ENCODE results near the gene COL4A1. TPM values are rescaled to one million over a fixed set of nuclear protein-coding genes. Genes with fewer than 3 reads are reported as not detected.

The COL4A1 gene
- total RNA-seq, 3 donors from 2014 or later, result 118 to 1,008 (median 370) TPM

- intact Hi-C loops (cut with DNase I; ENCODE audit: low total_unique reads), result no loop called here
- no peaks in the 10 kb centered on the region for H3K4me1 ChIP-seq
- TF ChIP-seq CTCF (IDR thresholded peaks at IDR 0.05) (no peak), POLR2A (IDR thresholded peaks at IDR 0.05) (no peak), POLR2AphosphoS5 (IDR thresholded peaks at IDR 0.05) (no peak)
Measured at GRCh38 chr13:110256126-110256905, 50.6 kb downstream of the COL4A1 start.

GRCh38 chr13:110254751-110255553 is 52.0 kb downstream of the COL4A1 start:
- no peaks in the 10 kb centered on the region for H3K9me3 ChIP-seq
- H3K27ac ChIP-seq, result peak overlapping the region; percentile 1 to 44
- H3K4me1 ChIP-seq, result no peaks in the 10 kb centered on the region
- no peak overlapping the region for H3K4me3 ChIP-seq
- intact Hi-C loops (cut with DNase I; ENCODE audit: low total_unique reads), result no loop called here
- no peaks in the 10 kb centered on the region for H3K36me3 ChIP-seq
- no peak for DNase-seq (ENCODE audit: low spot score in 2 of 2)
- no peaks in the 10 kb centered on the region for H3K27me3 ChIP-seq
- TF ChIP-seq POLR2AphosphoS5 (IDR thresholded peaks at IDR 0.05) (no peak), CTCF (IDR thresholded peaks at IDR 0.05) (no peak), POLR2A (IDR thresholded peaks at IDR 0.05) (no peak)

More at GRCh38 chr13:110256126-110256905, 50.6 kb downstream of the COL4A1 start:
- H3K36me3 ChIP-seq, result no peaks in the 10 kb centered on the region
- DNase-seq (ENCODE audit: low spot score in 2 of 2), result no peak
- H3K27me3 ChIP-seq, result no peaks in the 10 kb centered on the region
- H3K9me3 ChIP-seq, result no peaks in the 10 kb centered on the region
- no peak overlapping the region for H3K4me3 ChIP-seq
- H3K27ac ChIP-seq, result peak overlapping the region in 1 of 2 donors; percentile 54

- Histone ChIP-seq H3K9me3 (no peaks in the 10 kb centered on the region), H3K4me1 (no peaks in the 10 kb centered on the region), H3K27me3 (no peaks in the 10 kb centered on the region), H3K27ac (peak overlapping the region in 1 of 2 donors; percentile 44), H3K36me3 (no peaks in the 10 kb centered on the region), H3K4me3 (no peak overlapping the region)
- peak in 1 of 3 donors; percentile 19 for TF ChIP-seq POLR2AphosphoS5 (IDR thresholded peaks at IDR 0.05)
- TF ChIP-seq CTCF (IDR thresholded peaks at IDR 0.05), result no peak
- TF ChIP-seq POLR2A (IDR thresholded peaks at IDR 0.05), result no peak
- intact Hi-C loops (cut with DNase I; ENCODE audit: low total_unique reads), result no loop called here
- DNase-seq (ENCODE audit: low spot score in 2 of 2), result no peak
Measured at GRCh38 chr13:110254151-110254679, 52.7 kb downstream of the COL4A1 start.

- intact Hi-C loops (cut with DNase I; ENCODE audit: low total_unique reads), result no loop called here
- no peak overlapping the region for H3K4me3 ChIP-seq
- no peaks in the 10 kb centered on the region for H3K9me3 ChIP-seq
- H3K36me3 ChIP-seq, result no peaks in the 10 kb centered on the region
- H3K4me1 ChIP-seq, result peaks cover 0 to 7% of the 10 kb centered on the region in 2 donors
- H3K27me3 ChIP-seq, result no peaks in the 10 kb centered on the region
- H3K27ac ChIP-seq, result peak overlapping the region; percentile 76 to 89
- DNase-seq (ENCODE audit: low spot score in 2 of 2), result no peak
- TF ChIP-seq CTCF (IDR thresholded peaks at IDR 0.05) (no peak), POLR2A (IDR thresholded peaks at IDR 0.05) (no peak)
Measured at GRCh38 chr13:110251193-110251819, 55.7 kb downstream of the COL4A1 start.
